Measurements from ENCODE around the gene ADGRL1. TPM values are rescaled to one million over a fixed set of nuclear protein-coding genes. Genes with fewer than 3 reads are reported as not detected.
"Not testable (repeated sequence)": the region's sequence is repeated elsewhere in the genome, so short reads cannot be mapped to it uniquely, and the experiment has no call there.

Gene ADGRL1
- total and polyA plus RNA-seq, 2 donors: 18.0 to 23.6 TPM

GRCh38 chr19:14195216-14195615 lies 10.8 kb downstream of the ADGRL1 start:
- DNase-seq (ENCODE audit: extremely low spot score); H3K36me3 ChIP-seq (ENCODE audit: insufficient read depth); H3K4me1 ChIP-seq (ENCODE audit: insufficient read depth); H3K4me3 ChIP-seq (ENCODE audit: low read depth, low read length); H3K27ac ChIP-seq (ENCODE audit: low read depth): not testable (repeated sequence)
- 87% methylated on average over 12 of the region's 12 CpGs for WGBS

- Histone ChIP-seq H3K27ac (ENCODE audit: low read depth) (no peak overlapping the region), H3K4me1 (ENCODE audit: insufficient read depth) (no peaks in the 10 kb centered on the region), H3K4me3 (ENCODE audit: low read depth, low read length) (no peak overlapping the region), H3K36me3 (ENCODE audit: insufficient read depth) (no peaks in the 10 kb centered on the region)
- 95% methylated on average over 12 of the region's 12 CpGs for WGBS
- DNase-seq (ENCODE audit: extremely low spot score): no peak
These were observed 16.6 kb downstream of the ADGRL1 start for GRCh38 chr19:14189415-14189814.

DNA sequence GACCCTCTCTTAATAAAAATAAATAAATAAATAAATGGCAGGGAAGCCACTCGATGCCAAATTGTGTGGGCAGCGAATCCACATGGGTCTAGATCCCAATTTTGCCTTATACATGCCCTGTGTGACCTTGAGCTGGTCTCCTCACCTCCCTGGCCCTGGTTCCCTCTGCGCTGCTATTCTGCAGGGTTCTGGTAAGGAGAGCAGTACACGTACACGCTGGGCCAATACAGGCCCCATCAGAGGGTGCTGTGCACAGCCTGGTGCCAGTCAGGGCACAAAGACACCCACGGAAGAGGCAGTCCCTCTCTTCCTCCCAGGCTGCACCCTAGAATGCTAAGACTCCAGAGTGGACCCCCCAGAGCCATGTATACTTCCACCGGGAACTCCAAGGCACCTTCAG lies 17.9 kb downstream of the ADGRL1 start:
- not testable (repeated sequence) for H3K27ac ChIP-seq (ENCODE audit: low read depth); H3K4me1 ChIP-seq (ENCODE audit: insufficient read depth); H3K36me3 ChIP-seq (ENCODE audit: insufficient read depth); DNase-seq (ENCODE audit: extremely low spot score); H3K4me3 ChIP-seq (ENCODE audit: low read depth, low read length)
- 92% methylated on average over 7 of the region's 7 CpGs for WGBS

DNA sequence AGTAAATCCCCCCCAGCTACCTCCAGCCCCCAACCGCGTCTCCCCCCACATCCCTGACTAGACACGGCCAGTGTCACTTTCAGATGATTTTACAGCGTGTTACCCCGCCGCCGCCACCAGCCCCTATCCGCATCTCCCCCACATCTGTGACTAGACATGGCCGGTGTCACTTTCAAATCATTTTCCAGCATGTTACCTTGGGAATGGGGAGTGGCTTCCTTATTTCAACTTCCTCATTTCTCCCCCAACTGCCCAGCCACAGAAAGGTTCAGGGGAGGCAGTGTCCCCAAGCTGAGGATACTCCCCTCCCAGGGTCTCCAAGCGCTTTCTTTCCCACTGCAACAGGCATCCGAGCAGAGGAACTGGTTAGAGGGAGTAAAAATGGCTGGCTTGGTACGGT lies 18.4 kb downstream of the ADGRL1 start:
- H3K36me3 ChIP-seq (ENCODE audit: insufficient read depth): no peaks in the 10 kb centered on the region
- H3K4me1 ChIP-seq (ENCODE audit: insufficient read depth): no peaks in the 10 kb centered on the region
- 87% methylated on average over 12 of the region's 12 CpGs for WGBS
- DNase-seq (ENCODE audit: extremely low spot score): no peak
- no peak overlapping the region for H3K27ac ChIP-seq (ENCODE audit: low read depth)
- no peak overlapping the region for H3K4me3 ChIP-seq (ENCODE audit: low read depth, low read length)

DNA sequence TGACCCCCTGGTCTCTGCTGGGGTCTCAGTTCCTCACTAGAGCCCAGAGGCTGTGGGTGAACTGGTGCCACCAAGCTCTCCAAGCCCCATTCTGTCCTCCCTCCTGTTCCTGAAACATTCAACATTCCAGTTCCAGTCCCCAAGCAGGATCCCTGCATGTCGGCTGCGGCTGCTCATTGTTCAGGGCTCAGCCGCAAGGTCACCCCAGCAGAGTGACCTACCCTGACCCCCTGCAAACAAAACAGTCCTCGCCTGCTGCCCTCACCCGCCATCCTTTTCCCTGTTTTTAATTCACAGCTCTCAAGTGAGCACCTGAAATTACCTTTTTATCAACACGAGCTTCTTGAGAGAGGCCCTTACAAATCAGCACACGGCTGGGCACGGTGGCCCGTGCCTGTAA lies 19.3 kb downstream of the ADGRL1 start:
- not testable (repeated sequence) for H3K27ac ChIP-seq (ENCODE audit: low read depth); H3K4me3 ChIP-seq (ENCODE audit: low read depth, low read length); H3K36me3 ChIP-seq (ENCODE audit: insufficient read depth); DNase-seq (ENCODE audit: extremely low spot score); H3K4me1 ChIP-seq (ENCODE audit: insufficient read depth)
- 94% methylated on average over 9 of the region's 9 CpGs for WGBS

DNA sequence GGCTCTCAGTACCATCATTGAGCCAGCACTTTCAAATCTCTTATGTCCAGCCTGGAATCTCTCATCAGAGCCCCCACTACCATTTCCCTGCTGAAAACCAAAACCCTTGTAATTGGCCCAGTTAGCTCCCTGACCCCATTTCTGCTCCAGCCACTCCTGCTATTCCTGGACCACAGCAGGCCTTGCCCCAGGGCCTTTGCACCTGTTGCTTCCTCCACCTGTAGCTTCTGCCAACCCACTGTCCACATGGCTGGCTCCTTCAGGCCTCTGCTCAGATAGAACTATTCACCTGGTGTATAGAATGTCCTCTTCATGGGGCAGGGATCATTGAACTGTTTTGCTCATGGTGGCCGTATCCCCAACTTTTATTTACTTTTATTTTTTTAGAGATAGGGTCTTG lies 20.3 kb downstream of the ADGRL1 start:
- not testable (repeated sequence) for H3K36me3 ChIP-seq (ENCODE audit: insufficient read depth); DNase-seq (ENCODE audit: extremely low spot score); H3K27ac ChIP-seq (ENCODE audit: low read depth); H3K4me1 ChIP-seq (ENCODE audit: insufficient read depth); H3K4me3 ChIP-seq (ENCODE audit: low read depth, low read length)
- WGBS: 95% methylated on average over 1 of the region's 1 CpG

GRCh38 chr19:14185158-14185557 lies 20.8 kb downstream of the ADGRL1 start:
- Histone ChIP-seq H3K4me3 (ENCODE audit: low read depth, low read length) (no peak overlapping the region), H3K36me3 (ENCODE audit: insufficient read depth) (no peaks in the 10 kb centered on the region), H3K4me1 (ENCODE audit: insufficient read depth) (no peaks in the 10 kb centered on the region), H3K27ac (ENCODE audit: low read depth) (no peak overlapping the region)
- no peak for DNase-seq (ENCODE audit: extremely low spot score)
- WGBS: 98% methylated on average over 5 of the region's 5 CpGs

- 74% methylated on average over 14 of the region's 14 CpGs for WGBS
- Histone ChIP-seq H3K4me1 (ENCODE audit: insufficient read depth) (no peaks in the 10 kb centered on the region), H3K36me3 (ENCODE audit: insufficient read depth) (no peaks in the 10 kb centered on the region), H3K4me3 (ENCODE audit: low read depth, low read length) (no peak overlapping the region), H3K27ac (ENCODE audit: low read depth) (no peak overlapping the region)
- DNase-seq (ENCODE audit: extremely low spot score): no peak
These were observed 22.1 kb downstream of the ADGRL1 start for GRCh38 chr19:14183741-14184350.

DNA sequence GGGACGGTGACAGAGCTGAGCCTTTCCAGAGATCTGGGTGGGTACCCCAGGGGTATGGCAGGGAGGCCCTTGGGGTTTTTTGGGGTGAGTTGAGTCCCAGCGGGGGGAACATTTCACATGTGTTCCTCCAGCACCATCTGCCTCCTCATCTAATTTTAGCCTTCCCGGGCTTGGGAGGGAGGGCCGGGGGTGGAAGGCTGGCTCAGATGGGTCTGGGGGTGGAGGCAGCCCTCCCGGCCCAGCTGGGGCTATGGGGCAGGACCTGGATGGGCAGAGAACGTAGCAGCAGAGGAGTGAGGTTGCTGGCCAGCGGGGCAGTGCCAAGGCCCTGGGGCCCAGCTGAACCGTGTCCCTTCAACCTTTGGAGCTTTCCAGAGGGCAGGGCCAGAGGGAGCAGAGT lies 23.5 kb downstream of the ADGRL1 start:
- Histone ChIP-seq H3K36me3 (ENCODE audit: insufficient read depth) (no peaks in the 10 kb centered on the region), H3K4me3 (ENCODE audit: low read depth, low read length) (no peak overlapping the region), H3K4me1 (ENCODE audit: insufficient read depth) (no peaks in the 10 kb centered on the region), H3K27ac (ENCODE audit: low read depth) (no peak overlapping the region)
- WGBS: 78% methylated on average over 8 of the region's 8 CpGs
- DNase-seq (ENCODE audit: extremely low spot score): no peak

DNA sequence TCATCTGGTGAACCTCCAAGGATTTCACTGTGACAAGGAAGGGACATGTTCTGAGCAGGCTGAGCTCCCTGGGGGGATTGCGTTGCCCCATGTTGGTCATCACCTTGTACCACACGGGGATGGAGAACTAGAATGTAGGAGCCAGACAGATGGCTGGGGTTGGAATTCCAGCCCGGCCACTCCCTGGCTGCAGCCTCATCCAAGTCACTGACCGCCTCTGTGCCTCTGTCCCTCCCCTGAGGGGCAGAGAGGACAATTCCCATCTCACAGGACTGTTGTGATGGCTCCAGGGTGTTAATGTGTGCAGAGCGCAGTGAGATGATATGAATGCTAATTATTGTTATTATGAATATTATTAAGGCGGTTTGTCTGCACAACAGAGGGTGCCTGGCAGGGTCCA lies 24.1 kb downstream of the ADGRL1 start:
- H3K4me3 ChIP-seq (ENCODE audit: low read depth, low read length): no peak overlapping the region
- DNase-seq (ENCODE audit: extremely low spot score): no peak
- no peak overlapping the region for H3K27ac ChIP-seq (ENCODE audit: low read depth)
- H3K36me3 ChIP-seq (ENCODE audit: insufficient read depth): no peaks in the 10 kb centered on the region
- WGBS: 91% methylated on average over 6 of the region's 6 CpGs
- no peaks in the 10 kb centered on the region for H3K4me1 ChIP-seq (ENCODE audit: insufficient read depth)

DNA sequence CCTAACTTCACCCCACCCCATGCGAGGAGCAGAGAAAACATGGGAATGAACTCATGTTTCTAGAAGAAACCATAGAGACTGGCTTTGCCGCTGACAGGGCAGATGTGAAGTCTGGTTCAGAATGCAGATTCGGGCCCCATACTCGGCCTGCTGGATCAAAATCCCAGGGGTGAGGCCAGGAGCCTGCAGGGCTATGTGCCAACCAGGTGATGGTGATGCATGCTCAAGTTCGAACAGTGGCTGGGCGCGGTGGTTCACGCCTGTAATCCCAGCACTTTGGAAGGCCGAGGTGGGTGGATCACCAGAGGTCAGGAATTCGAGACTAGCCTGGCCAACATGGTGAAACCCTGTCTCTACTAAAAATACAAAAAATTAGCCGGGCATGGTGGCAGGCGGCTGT lies 24.8 kb downstream of the ADGRL1 start:
- not testable (repeated sequence) for H3K4me3 ChIP-seq (ENCODE audit: low read depth, low read length); H3K4me1 ChIP-seq (ENCODE audit: insufficient read depth); H3K27ac ChIP-seq (ENCODE audit: low read depth); DNase-seq (ENCODE audit: extremely low spot score); H3K36me3 ChIP-seq (ENCODE audit: insufficient read depth)
- 91% methylated on average over 12 of the region's 12 CpGs for WGBS

DNA sequence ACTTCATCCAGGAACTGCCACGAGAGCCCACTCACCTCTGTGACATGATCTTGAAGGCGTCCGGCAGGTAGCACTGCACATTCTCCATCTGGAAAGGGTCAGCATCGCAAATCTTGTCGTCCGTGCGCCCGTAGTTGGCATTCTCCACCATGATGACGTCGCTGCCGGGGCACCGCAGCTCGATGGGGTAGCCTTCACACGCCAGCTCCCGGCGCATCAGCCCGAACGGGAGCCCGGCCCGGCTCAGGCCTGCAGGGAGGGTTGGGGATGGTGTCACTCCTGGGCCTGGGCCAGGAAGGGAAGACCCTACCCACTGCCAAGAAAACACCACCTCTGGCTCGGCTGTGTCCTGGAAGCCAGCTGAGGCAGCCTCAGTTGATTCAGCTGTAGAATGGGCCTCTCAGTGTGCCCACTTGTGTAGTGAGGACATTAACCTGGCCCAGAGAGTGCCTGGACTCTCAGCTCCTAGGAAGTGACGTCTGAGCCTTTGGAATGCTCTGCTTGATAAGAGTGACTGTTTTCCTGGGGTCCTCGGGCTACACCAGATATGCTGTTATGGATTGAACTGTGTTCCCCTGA lies 28.4 kb downstream of the ADGRL1 start:
- Histone ChIP-seq H3K4me1 (ENCODE audit: insufficient read depth) (no peaks in the 10 kb centered on the region), H3K27ac (ENCODE audit: low read depth) (no peak overlapping the region), H3K36me3 (ENCODE audit: insufficient read depth) (no peaks in the 10 kb centered on the region), H3K4me3 (ENCODE audit: low read depth, low read length) (no peak overlapping the region)
- WGBS: 86% methylated on average over 23 of the region's 23 CpGs
- DNase-seq (ENCODE audit: extremely low spot score): no peak

DNA sequence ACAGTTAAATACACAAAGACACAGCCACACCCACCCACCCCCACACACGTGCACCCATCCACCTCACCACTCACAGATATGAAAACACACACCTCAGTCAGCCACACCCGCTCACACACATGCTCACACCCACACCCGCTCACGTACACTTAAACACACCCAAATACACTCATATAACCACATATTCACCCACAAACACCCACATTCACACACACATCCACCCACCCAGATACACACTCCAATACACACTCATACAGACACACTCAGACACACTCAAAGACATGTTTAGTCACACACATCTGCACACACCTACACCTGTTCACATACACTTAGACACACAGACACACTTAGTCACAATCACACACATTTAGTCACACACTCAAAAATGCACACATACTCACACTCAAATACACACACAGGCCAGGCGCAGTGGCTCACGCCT lies 30.6 kb downstream of the ADGRL1 start:
- no peaks in the 10 kb centered on the region for H3K36me3 ChIP-seq (ENCODE audit: insufficient read depth)
- no peaks in the 10 kb centered on the region for H3K4me1 ChIP-seq (ENCODE audit: insufficient read depth)
- WGBS: 87% methylated on average over 6 of the region's 6 CpGs

DNA sequence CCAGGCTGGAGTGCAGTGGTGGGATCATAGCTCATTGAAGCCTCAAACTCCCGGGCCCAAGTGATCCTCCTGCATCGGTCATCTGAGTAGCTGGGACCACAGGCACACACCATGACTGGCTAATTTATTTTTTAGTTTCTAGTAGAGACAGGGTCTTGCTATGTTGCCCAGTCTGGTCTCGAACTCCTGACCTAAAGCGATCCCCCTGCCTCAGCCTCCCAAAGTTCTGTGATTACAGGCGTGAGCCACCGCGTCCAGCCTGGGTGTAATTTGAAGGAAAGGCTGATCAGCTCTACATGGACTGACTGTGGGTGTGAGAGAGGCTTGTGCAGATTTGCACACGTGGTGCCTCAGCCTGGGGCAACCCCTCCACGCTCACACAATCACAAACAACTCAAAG lies 31.1 kb downstream of the ADGRL1 start:
- no peak overlapping the region for H3K4me3 ChIP-seq (ENCODE audit: low read depth, low read length)
- H3K4me1 ChIP-seq (ENCODE audit: insufficient read depth): no peaks in the 10 kb centered on the region
- no peak for DNase-seq (ENCODE audit: extremely low spot score)
- no peaks in the 10 kb centered on the region for H3K36me3 ChIP-seq (ENCODE audit: insufficient read depth)
- WGBS: 98% methylated on average over 9 of the region's 9 CpGs
- no peak overlapping the region for H3K27ac ChIP-seq (ENCODE audit: low read depth)

More for the DNA sequence above, 30.6 kb downstream of the ADGRL1 start:
- Histone ChIP-seq H3K27ac (ENCODE audit: low read depth) (no peak overlapping the region), H3K4me3 (ENCODE audit: low read depth, low read length) (no peak overlapping the region)
- DNase-seq (ENCODE audit: extremely low spot score): no peak
